DOHH2 (cell line): Measurements from ENCODE around the gene AQP9.

Source experiments
- CTCF ChIP-seq: fragments of 200-600 bp; sonication (generic); IDR thresholded peaks from one replicate; pipeline ENCODE4 v1.5.1; 2014; ENCODE audit warnings: antibody characterized with exemption, mild to moderate bottlenecking, low read depth, low read length; ENCODE audit not compliant: poor library complexity, severe bottlenecking
- EZH2phosphoT487 ChIP-seq: fragments of 200-600 bp; sonication (generic); IDR thresholded peaks from 2 replicates; pipeline ENCODE4 v1.6.1; 2017; ENCODE audit warnings: borderline replicate concordance, mild to moderate bottlenecking, antibody characterized with exemption, low read length, moderate library complexity, mixed read lengths

GRCh38 chr15:58148633-58149445, 10.7 kb downstream of the AQP9 start:
- TF ChIP-seq CTCF: no peak
- no peak for TF ChIP-seq EZH2phosphoT487
